Neural progenitor cell (in vitro differentiated cells): ENCODE results near the gene BOD1L1. TPM values are rescaled to one million over a fixed set of nuclear protein-coding genes. Genes with fewer than 3 reads are reported as not detected.
A peak's percentile ranks its signal among the peaks of the same experiment; 100 is the strongest.

Source experiments
- DNase-seq: peaks from one replicate; pipeline ENCODE4 v3.0.0-alpha.2; 2016; ENCODE audit warnings: low spot score
- H2AFZ ChIP-seq: fragments of 200-600 bp; sonication (generic); replicated peaks from 2 replicates; pipeline ENCODE4 v1.6.1; 2016; ENCODE audit warnings: antibody characterized with exemption
- H3F3A ChIP-seq: fragments of 200-600 bp; sonication (generic); 2 replicates; pipeline ENCODE4 v1.6.1; 2016; ENCODE audit warnings: antibody characterized with exemption, low read depth
- H3K27ac ChIP-seq: fragments of 200-600 bp; sonication (generic); 2 replicates; pipeline ENCODE4 v1.5.1; 2016; ENCODE audit warnings: mild to moderate bottlenecking
- H3K27me3 ChIP-seq: fragments of 200-600 bp; sonication (generic); 2 replicates; pipeline ENCODE4 v1.6.1; 2016; ENCODE audit warnings: mild to moderate bottlenecking, moderate library complexity
- H3K36me3 ChIP-seq: fragments of 200-600 bp; sonication (generic); 2 replicates; pipeline ENCODE4 v1.5.1; 2016
- H3K4me1 ChIP-seq: fragments of 200-600 bp; sonication (generic); 2 replicates; pipeline ENCODE4 v1.6.1; 2016; ENCODE audit warnings: mixed run types
- H3K4me2 ChIP-seq: fragments of 200-600 bp; sonication (generic); 2 replicates; pipeline ENCODE4 v1.6.1; 2016
- H3K4me3 ChIP-seq: fragments of 200-600 bp; sonication (generic); 2 replicates; pipeline ENCODE4 v1.5.1; 2016
- H3K79me2 ChIP-seq: fragments of 200-600 bp; sonication (generic); 2 replicates; pipeline ENCODE4 v1.6.1; 2016; ENCODE audit warnings: low read depth
- H3K9ac ChIP-seq: fragments of 200-600 bp; sonication (generic); 2 replicates; pipeline ENCODE4 v1.6.1; 2016
- H3K9me3 ChIP-seq: fragments of 200-600 bp; sonication (generic); 2 replicates; pipeline ENCODE4 v1.5.1; 2016; ENCODE audit warnings: low read depth
- H4K20me1 ChIP-seq: fragments of 200-600 bp; sonication (generic); 2 replicates; pipeline ENCODE4 v1.6.1; 2016; ENCODE audit warnings: low read depth
- H3K27ac Mint-ChIP-seq: 3 replicates; pipeline ENCODE4 v1.8.0; 2021; ENCODE audit warnings: mixed read lengths
- H3K27me3 Mint-ChIP-seq: 2 replicates; pipeline ENCODE4 v1.8.0; 2022; ENCODE audit warnings: low read depth, mild to moderate bottlenecking, inconsistent platforms, moderate library complexity, mixed read lengths; ENCODE audit not compliant: insufficient read depth
- H3K36me3 Mint-ChIP-seq: 3 replicates; pipeline ENCODE4 v1.8.0; 2021; ENCODE audit warnings: mixed read lengths
- H3K4me1 Mint-ChIP-seq: 3 replicates; pipeline ENCODE4 v1.8.0; 2021; ENCODE audit warnings: mixed read lengths
- H3K4me3 Mint-ChIP-seq: 3 replicates; pipeline ENCODE4 v1.8.0; 2021; ENCODE audit warnings: mild to moderate bottlenecking, moderate library complexity, mixed read lengths
- H3K9me3 Mint-ChIP-seq: 3 replicates; pipeline ENCODE4 v1.8.0; 2020; ENCODE audit warnings: mixed read lengths
- EZH2 ChIP-seq: fragments of 200-600 bp; sonication (generic); IDR thresholded peaks from 2 replicates; pipeline ENCODE4 v1.6.1; 2017; ENCODE audit warnings: antibody characterized with exemption, mild to moderate bottlenecking, moderate library complexity
- EZH2phosphoT487 ChIP-seq: fragments of 200-600 bp; sonication (generic); IDR thresholded peaks from 2 replicates; pipeline ENCODE4 v1.6.1; 2017; ENCODE audit warnings: antibody characterized with exemption
- total RNA-seq: library from RNA; depleted of rRNA; stranded (reverse); fragments of >200 nt; gene quantifications from 2 replicates; pipeline ENCODE4 v1.2.3, GENCODE V29; 2015; ENCODE audit warnings: low replicate concordance
- TF ChIP-seq, protein P1 (sequence below): fragments of 200-600 bp; sonication (generic); IDR thresholded peaks from 2 replicates; pipeline ENCODE4 v1.5.1; 2017; ENCODE audit warnings: antibody characterized with exemption, mild to moderate bottlenecking

BOD1L1 gene
- total RNA-seq, 1 donor from 2014 or later: 32.5 TPM

DNA sequence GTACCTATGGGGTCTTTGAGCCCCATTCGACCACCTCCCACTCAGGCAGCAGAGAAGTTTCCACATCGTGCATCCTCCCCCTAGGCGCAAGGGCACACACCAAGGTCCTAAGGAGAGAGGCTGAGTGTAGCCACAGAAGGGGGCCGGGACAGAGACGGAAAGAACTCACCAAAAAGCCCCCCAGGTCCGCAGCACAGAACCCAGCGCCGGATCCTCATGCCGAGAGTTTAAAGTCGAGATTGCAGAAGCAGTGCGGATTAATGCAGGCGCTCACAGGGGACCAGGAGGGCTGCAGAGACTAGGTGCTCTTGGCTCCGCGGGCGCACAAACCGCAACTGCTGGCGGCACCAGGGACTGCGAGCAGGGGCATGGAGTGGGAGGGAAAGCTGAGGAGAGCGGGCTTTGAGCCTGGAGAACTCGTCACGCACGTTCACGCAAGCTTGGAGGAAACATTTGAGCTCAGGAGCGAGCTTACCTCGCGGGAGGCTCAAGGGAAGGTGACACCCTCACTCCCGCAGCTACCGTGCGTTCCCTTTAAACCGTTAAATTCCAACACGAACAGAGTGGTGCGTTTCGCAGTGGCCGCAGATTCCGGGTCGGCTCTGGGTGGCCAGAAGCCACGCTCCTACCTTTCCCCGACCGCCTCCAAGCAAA lies 91.7 kb downstream of the BOD1L1 start:
- no peak overlapping the region for H3K4me3 ChIP-seq
- H4K20me1 ChIP-seq: peaks cover 96% of the 10 kb centered on the region
- no peaks in the 10 kb centered on the region for H3K9me3 ChIP-seq
- H3K36me3 Mint-ChIP-seq: peaks cover 2% of the 10 kb centered on the region
- H3K36me3 ChIP-seq: no peaks in the 10 kb centered on the region
- H3K27me3 ChIP-seq: peaks cover 100% of the 10 kb centered on the region
- peaks cover 27% of the 10 kb centered on the region for H3F3A ChIP-seq
- no peaks in the 10 kb centered on the region for H3K79me2 ChIP-seq
- H2AFZ ChIP-seq: no peak overlapping the region
- H3K4me1 ChIP-seq: peaks cover 25% of the 10 kb centered on the region
- peak; percentile 65 for DNase-seq
- H3K4me2 ChIP-seq: peak overlapping the region; percentile 56
- H3K27me3 Mint-ChIP-seq: peaks cover 81% of the 10 kb centered on the region
- no peak overlapping the region for H3K9ac ChIP-seq
- TF ChIP-seq EZH2 (peak; percentile 97), EZH2phosphoT487 (peak; percentile 80)
- TF ChIP-seq, protein P1, sequence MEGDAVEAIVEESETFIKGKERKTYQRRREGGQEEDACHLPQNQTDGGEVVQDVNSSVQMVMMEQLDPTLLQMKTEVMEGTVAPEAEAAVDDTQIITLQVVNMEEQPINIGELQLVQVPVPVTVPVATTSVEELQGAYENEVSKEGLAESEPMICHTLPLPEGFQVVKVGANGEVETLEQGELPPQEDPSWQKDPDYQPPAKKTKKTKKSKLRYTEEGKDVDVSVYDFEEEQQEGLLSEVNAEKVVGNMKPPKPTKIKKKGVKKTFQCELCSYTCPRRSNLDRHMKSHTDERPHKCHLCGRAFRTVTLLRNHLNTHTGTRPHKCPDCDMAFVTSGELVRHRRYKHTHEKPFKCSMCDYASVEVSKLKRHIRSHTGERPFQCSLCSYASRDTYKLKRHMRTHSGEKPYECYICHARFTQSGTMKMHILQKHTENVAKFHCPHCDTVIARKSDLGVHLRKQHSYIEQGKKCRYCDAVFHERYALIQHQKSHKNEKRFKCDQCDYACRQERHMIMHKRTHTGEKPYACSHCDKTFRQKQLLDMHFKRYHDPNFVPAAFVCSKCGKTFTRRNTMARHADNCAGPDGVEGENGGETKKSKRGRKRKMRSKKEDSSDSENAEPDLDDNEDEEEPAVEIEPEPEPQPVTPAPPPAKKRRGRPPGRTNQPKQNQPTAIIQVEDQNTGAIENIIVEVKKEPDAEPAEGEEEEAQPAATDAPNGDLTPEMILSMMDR: no peak
- H3K9me3 Mint-ChIP-seq: peaks cover 16% of the 10 kb centered on the region
- H3K27ac Mint-ChIP-seq: no peak overlapping the region
- H3K4me1 Mint-ChIP-seq: peaks cover 33% of the 10 kb centered on the region
- no peak overlapping the region for H3K27ac ChIP-seq
- no peak overlapping the region for H3K4me3 Mint-ChIP-seq

DNA sequence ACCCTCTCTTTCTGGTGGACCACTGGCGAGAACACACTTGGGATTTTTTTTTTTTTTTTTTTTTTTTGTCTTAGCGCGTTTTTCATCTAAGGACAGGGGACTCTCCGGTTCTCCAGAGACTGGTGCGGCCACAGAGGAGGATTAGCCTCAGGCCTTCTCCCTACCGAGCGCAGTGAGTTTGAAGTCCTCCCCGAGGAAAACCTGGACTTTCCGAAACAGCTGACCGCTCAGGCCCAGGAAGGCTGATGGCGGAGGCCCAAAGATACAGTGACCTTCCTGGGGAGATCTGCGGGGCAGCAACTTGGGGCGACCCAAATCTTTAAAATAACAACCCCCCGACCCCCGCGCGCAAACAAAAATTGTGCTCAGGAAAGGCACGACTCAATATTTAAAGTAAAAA lies 92.4 kb downstream of the BOD1L1 start:
- Histone ChIP-seq H2AFZ (no peak overlapping the region), H4K20me1 (peaks cover 95% of the 10 kb centered on the region), H3K36me3 (no peaks in the 10 kb centered on the region), H3K4me2 (peak overlapping the region; percentile 56), H3F3A (peaks cover 35% of the 10 kb centered on the region), H3K9me3 (no peaks in the 10 kb centered on the region), H3K4me1 (peaks cover 32% of the 10 kb centered on the region), H3K9ac (no peak overlapping the region), H3K79me2 (no peaks in the 10 kb centered on the region), H3K27ac (no peak overlapping the region), H3K27me3 (peaks cover 100% of the 10 kb centered on the region), H3K4me3 (no peak overlapping the region)
- H3K4me3 Mint-ChIP-seq: no peak overlapping the region
- H3K36me3 Mint-ChIP-seq: no peaks in the 10 kb centered on the region
- H3K4me1 Mint-ChIP-seq: peaks cover 36% of the 10 kb centered on the region
- H3K9me3 Mint-ChIP-seq: peaks cover 14% of the 10 kb centered on the region
- no peak overlapping the region for H3K27ac Mint-ChIP-seq
- peaks cover 80% of the 10 kb centered on the region for H3K27me3 Mint-ChIP-seq
- TF ChIP-seq EZH2 (no peak), EZH2phosphoT487 (no peak)
- TF ChIP-seq, protein P1: no peak
- peak; percentile 61 for DNase-seq

DNA sequence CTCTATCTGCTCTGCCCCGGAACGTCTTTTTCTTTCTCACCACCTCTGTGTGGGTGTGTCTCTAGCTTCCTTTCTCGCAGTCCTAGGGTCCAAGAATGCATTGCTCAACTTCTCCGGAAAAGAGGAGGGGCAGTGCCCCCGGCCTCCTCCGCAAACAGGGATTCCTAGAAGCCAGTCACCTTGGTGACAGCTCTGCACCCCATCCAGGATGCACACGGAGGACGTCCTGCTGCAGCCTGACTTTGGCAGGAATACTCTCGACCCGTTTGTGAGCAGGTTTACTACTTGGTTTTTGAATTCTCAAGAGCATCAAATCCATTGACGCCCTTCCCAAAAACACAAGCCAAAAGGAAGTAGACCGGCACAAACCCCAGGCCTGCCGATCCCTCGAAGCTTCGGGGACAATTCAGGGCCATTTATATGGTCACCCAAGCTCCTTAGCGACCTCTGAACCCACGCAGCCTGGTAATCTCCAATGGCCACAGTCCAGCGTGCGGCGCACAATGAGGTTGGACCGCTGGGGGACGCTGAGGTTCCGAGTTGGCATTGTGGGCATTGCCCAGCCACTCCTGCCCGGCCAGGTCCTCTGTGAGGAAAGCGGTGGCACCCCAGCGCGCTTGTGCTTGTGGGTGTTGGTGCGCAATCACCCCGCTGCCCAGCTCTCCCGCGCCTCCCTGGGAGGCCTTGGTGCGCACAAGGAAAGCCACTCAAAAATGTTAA lies 93.0 kb downstream of the BOD1L1 start:
- Histone ChIP-seq H3K9ac (no peak overlapping the region), H3K27ac (no peak overlapping the region), H3K79me2 (no peaks in the 10 kb centered on the region), H3K4me2 (peak overlapping the region; percentile 56), H3K9me3 (no peaks in the 10 kb centered on the region), H3K36me3 (no peaks in the 10 kb centered on the region), H3K4me3 (peak overlapping the region; percentile 11), H3F3A (peaks cover 39% of the 10 kb centered on the region), H4K20me1 (peaks cover 92% of the 10 kb centered on the region), H3K27me3 (peaks cover 100% of the 10 kb centered on the region), H3K4me1 (peaks cover 34% of the 10 kb centered on the region), H2AFZ (no peak overlapping the region)
- Mint-ChIP-seq H3K36me3 (no peaks in the 10 kb centered on the region), H3K4me1 (peaks cover 38% of the 10 kb centered on the region), H3K9me3 (peaks cover 14% of the 10 kb centered on the region), H3K27ac (no peak overlapping the region), H3K4me3 (no peak overlapping the region), H3K27me3 (peaks cover 80% of the 10 kb centered on the region)
- no peak for DNase-seq
- no peak for TF ChIP-seq EZH2
- TF ChIP-seq EZH2phosphoT487: peak; percentile 71
- TF ChIP-seq, protein P1: peak; percentile 28
